K562 (cell line): ENCODE measurements around the gene ZNF143. TPM values are rescaled to one million over a fixed set of nuclear protein-coding genes. Genes with fewer than 3 reads are reported as not detected.

Source experiments
- ARID1B ChIP-seq: fragments of 450-650 bp; IDR thresholded peaks from 2 replicates; pipeline ENCODE4 v1.6.1; 2016; ENCODE audit warnings: antibody characterized with exemption, mild to moderate bottlenecking, inconsistent platforms
- ARID3A ChIP-seq: IDR thresholded peaks from 2 replicates; pipeline ENCODE4 v1.6.1; 2012; ENCODE audit warnings: low read depth, low read length, improper control_type of control experiment, borderline replicate concordance
- ASH1L ChIP-seq: fragments of 450-650 bp; IDR thresholded peaks from 2 replicates; pipeline ENCODE4 v1.6.1; 2018; ENCODE audit warnings: borderline replicate concordance, mild to moderate bottlenecking, low read depth; ENCODE audit not compliant: partially characterized antibody
- DIDO1 ChIP-seq: fragments of 450-650 bp; IDR thresholded peaks from 2 replicates; pipeline ENCODE4 v1.6.1; 2016; ENCODE audit warnings: low read depth, missing biosample characterization, missing genetic modification characterization
- DNMT1 ChIP-seq: fragments of 450-650 bp; IDR thresholded peaks from 2 replicates; pipeline ENCODE4 v1.6.1; 2016; ENCODE audit warnings: antibody characterized with exemption, mild to moderate bottlenecking
- E2F8 ChIP-seq: fragments of 450-650 bp; IDR thresholded peaks from 2 replicates; pipeline ENCODE4 v1.7.1; 2018; ENCODE audit warnings: mild to moderate bottlenecking, low read depth; ENCODE audit not compliant: partially characterized antibody
- FOXK2 ChIP-seq, 2 experiments: fragments of 450-650 bp; IDR thresholded peaks in 1 of 2; conservative IDR thresholded peaks in 1 of 2; 2 replicates each; pipeline ENCODE4 v1.6.1; 2016; ENCODE audit warnings: low read depth in 2 of 2, mild to moderate bottlenecking in 1 of 2
- FOXM1 ChIP-seq, 2 experiments: fragments of 450-650 bp in 1 of 2; sonication (generic) in 1 of 2; formaldehyde crosslinking in 1 of 2; IDR thresholded peaks; 2 replicates each; pipeline versions ENCODE4 v1.6.1 to v1.9.0; 2017 to 2022; ENCODE audit warnings: low read depth in 2 of 2, mild to moderate bottlenecking in 2 of 2, missing genetic modification reagents in 1 of 2, moderate library complexity in 1 of 2
- HNRNPK ChIP-seq: fragments of 200-400 bp; formaldehyde crosslinking; IDR thresholded peaks from one replicate; pipeline ENCODE4 v1.6.1; 2018; ENCODE audit warnings: mild to moderate bottlenecking, low read depth, low read length; ENCODE audit not compliant: poor library complexity, severe bottlenecking
- IFI16 ChIP-seq: fragments of 250-450 bp; sonication (Bioruptor Pico); IDR thresholded peaks from 2 replicates; pipeline ENCODE4 v2.1.2; 2022; ENCODE audit warnings: mild to moderate bottlenecking, inconsistent platforms
- NCOA4 ChIP-seq: fragments of 450-650 bp; IDR thresholded peaks from 2 replicates; pipeline ENCODE4 v1.6.1; 2018; ENCODE audit warnings: mild to moderate bottlenecking; ENCODE audit not compliant: partially characterized antibody
- NEUROD1 ChIP-seq: fragments of 150-350 bp; IDR thresholded peaks from 2 replicates; pipeline ENCODE4 v1.6.1; 2014; ENCODE audit warnings: borderline replicate concordance, low read length, low read depth; ENCODE audit not compliant: partially characterized antibody
- NFE2L1 ChIP-seq: fragments of 450-650 bp; IDR thresholded peaks from 2 replicates; pipeline ENCODE4 v1.6.1; 2016; ENCODE audit warnings: missing genetic modification characterization, low read depth, mild to moderate bottlenecking, missing compliant biosample characterization, moderate library complexity, borderline replicate concordance
- NRF1 ChIP-seq, 2 experiments: fragments of 450-650 bp; IDR thresholded peaks in 1 of 2; conservative IDR thresholded peaks in 1 of 2; 2 replicates each; pipeline ENCODE4 v1.6.1; 2014; ENCODE audit warnings: mild to moderate bottlenecking in 2 of 2
- POLR2A ChIP-seq: fragments of 450-650 bp; conservative IDR thresholded peaks from 2 replicates; pipeline ENCODE4 v1.6.1; 2016
- RBBP5 ChIP-seq: fragments of 200-600 bp; sonication (generic); IDR thresholded peaks from 2 replicates; pipeline ENCODE4 v1.6.1; 2012; ENCODE audit warnings: borderline replicate concordance, mild to moderate bottlenecking, low read length, control low read depth, inconsistent platforms; ENCODE audit not compliant: insufficient read depth, poor library complexity, severe bottlenecking
- RBM15 ChIP-seq: fragments of 200-400 bp; formaldehyde crosslinking; IDR thresholded peaks from 2 replicates; pipeline ENCODE4 v1.6.1; 2018; ENCODE audit warnings: mild to moderate bottlenecking, low read length, moderate library complexity; ENCODE audit not compliant: insufficient read depth
- RFX7 ChIP-seq: fragments of 250-450 bp; sonication (Bioruptor Pico); IDR thresholded peaks from 2 replicates; pipeline ENCODE4 v1.5.1; 2021; ENCODE audit warnings: mild to moderate bottlenecking
- SMAD1 ChIP-seq: fragments of 150-350 bp; IDR thresholded peaks from 2 replicates; pipeline ENCODE4 v1.6.1; 2014; ENCODE audit warnings: low read length, low read depth; ENCODE audit not compliant: partially characterized antibody
- SMARCA5 ChIP-seq: fragments of 450-650 bp; IDR thresholded peaks from 2 replicates; pipeline ENCODE4 v1.6.1; 2016
- TAL1 ChIP-seq: fragments of 450-650 bp; IDR thresholded peaks from 2 replicates; pipeline ENCODE4 v1.6.1; 2016; ENCODE audit warnings: mild to moderate bottlenecking
- ZEB2 ChIP-seq: fragments of 450-650 bp; IDR thresholded peaks from 2 replicates; pipeline ENCODE4 v1.6.1; 2016
- ZNF239 ChIP-seq: fragments of 250-450 bp; sonication (Bioruptor Pico); IDR thresholded peaks from 2 replicates; pipeline ENCODE4 v1.4.0; 2020; ENCODE audit warnings: mild to moderate bottlenecking
- ZNF311 ChIP-seq: fragments of 250-450 bp; sonication (Bioruptor Pico); IDR thresholded peaks from 2 replicates; pipeline ENCODE4 v1.4.0; 2020; ENCODE audit warnings: mild to moderate bottlenecking, moderate library complexity
- ZNF316 ChIP-seq: fragments of 450-650 bp; IDR thresholded peaks from 2 replicates; pipeline ENCODE4 v1.6.1; 2016
- polyA plus RNA-seq, 8 experiments: library from polyadenylated mRNA; depleted of rRNA in 4 of 8; stranded (reverse) in 5 of 8; unstranded in 3 of 8; fragments of >200 nt; fragmentation: Nextera tagmentation in 2 of 8; fragmentation: Illumina TruSeq in 1 of 8; extraction: Ambion mirVana in 2 of 8; extraction: Trizol in 1 of 8; gene quantifications; 2 replicates each; pipeline versions ENCODE4 v1.2.1 to v1.2.3, GENCODE V29; 2011 to 2014; ENCODE audit warnings: inconsistent platforms in 1 of 8, missing spikeins in 1 of 8
- total RNA-seq, 7 experiments: library from RNA; depleted of rRNA in 6 of 7; stranded (reverse); fragments of >200 nt in 6 of 7; fragmentation: Illumina TruSeq in 2 of 7; extraction: Trizol in 2 of 7; gene quantifications; 2 replicates each; pipeline versions ENCODE4 v1.2.1 to v1.2.3, GENCODE V29; 2011 to 2021; ENCODE audit warnings: low replicate concordance in 1 of 7

ZNF143 gene
- total and polyA plus RNA-seq, 9 of the 15 experiments (the other 6 are each of a cell fraction or from before 2014, with no cell fraction given), result 18.4 to 58.5 (median 27.1) TPM

GRCh38 chr11:9573052-9573774 lies 112.4 kb downstream of the ZNF143 start, which contains the start of gene WEE1 (continued):
- TF ChIP-seq FOXM1 (IDR thresholded peaks at IDR 0.05; ENCODE audit: low read depth) (peak; percentile 98), FOXM1 (CRISPR knock-in tag; IDR thresholded peaks at IDR 0.05; ENCODE audit: low read depth) (0 out of 2 replicates have a peak, but pooled peaks have one; percentile 86), TAL1 (no peak), E2F8 (peak; percentile 100), ASH1L (no peak), POLR2A (peak; percentile 92), ZNF239 (CRISPR knock-in tag) (no peak), NFE2L1 (no peak), HNRNPK (no peak), SMARCA5 (no peak), NCOA4 (no peak), ARID1B (peak; percentile 40), RBM15 (no peak), ZEB2 (0 out of 2 replicates have a peak, but pooled peaks have one; percentile 5), DNMT1 (no peak), ZNF316 (no peak), NEUROD1 (peak; percentile 27), DIDO1 (tag) (no peak), SMAD1 (peak; percentile 21), FOXK2 (conservative IDR thresholded peaks at IDR 0.05 in 1 of 2, IDR thresholded peaks at IDR 0.05 in 1 of 2; ENCODE audit: low read depth in 2 of 2) (0 out of 4 replicates have a peak, but pooled peaks of 1 of the 2 experiments have one; percentile 32), IFI16 (CRISPR knock-in tag) (no peak), RBBP5 (no peak), RFX7 (CRISPR knock-in tag) (no peak), ZNF311 (CRISPR knock-in tag) (no peak), ARID3A (no peak), NRF1 (conservative IDR thresholded peaks at IDR 0.05 in 1 of 2, IDR thresholded peaks at IDR 0.05 in 1 of 2) (peak; percentile 73 to 77)
